ENCODE data around the gene HIRA. TPM values are rescaled to one million over a fixed set of nuclear protein-coding genes. Genes with fewer than 3 reads are reported as not detected.

Gene HIRA
- total and polyA plus RNA-seq, 9 of the 15 experiments (the other 6 are each of a cell fraction or from before 2014, with no cell fraction given) = 0.96 to 132 (median 58.4) TPM

DNA sequence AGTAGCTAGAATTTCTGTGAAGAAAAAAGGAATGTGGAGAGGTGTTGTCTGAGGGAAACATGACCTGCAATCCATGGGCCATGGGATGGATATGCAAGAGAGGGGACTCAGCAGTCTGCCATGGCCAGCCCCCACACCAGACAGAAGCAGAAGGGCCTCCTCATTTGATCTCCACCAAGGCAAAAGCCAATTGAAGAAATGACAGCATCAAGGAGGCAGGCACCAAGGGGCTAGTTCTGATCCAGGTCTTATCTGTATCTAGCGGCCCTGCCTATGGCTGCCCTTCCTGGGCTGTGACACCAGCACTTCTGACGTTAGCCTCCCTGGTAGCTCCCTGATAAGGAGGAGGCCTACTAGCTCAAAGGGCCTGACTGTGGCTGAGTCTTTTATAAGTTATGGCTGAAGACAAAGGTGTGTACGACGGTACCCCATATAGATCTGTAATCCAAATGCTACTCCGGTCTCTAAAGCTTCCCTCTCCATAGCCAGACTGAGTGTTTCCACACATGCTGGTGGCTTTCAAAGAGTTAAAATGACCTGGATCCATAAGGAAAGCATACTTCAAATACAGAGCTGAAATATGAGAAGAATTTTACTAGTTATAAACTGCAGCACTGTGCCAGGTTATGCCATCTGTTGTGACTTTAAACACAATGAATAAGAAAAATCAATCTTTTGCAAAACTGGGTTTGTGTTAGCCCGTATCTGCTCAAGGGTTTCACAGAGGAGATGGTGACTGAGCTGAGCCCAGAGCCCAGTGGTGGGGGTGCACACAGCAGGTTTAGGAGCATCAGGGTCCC, 34.4 kb downstream of the HIRA start (continued):
- TF ChIP-seq, protein P1, sequence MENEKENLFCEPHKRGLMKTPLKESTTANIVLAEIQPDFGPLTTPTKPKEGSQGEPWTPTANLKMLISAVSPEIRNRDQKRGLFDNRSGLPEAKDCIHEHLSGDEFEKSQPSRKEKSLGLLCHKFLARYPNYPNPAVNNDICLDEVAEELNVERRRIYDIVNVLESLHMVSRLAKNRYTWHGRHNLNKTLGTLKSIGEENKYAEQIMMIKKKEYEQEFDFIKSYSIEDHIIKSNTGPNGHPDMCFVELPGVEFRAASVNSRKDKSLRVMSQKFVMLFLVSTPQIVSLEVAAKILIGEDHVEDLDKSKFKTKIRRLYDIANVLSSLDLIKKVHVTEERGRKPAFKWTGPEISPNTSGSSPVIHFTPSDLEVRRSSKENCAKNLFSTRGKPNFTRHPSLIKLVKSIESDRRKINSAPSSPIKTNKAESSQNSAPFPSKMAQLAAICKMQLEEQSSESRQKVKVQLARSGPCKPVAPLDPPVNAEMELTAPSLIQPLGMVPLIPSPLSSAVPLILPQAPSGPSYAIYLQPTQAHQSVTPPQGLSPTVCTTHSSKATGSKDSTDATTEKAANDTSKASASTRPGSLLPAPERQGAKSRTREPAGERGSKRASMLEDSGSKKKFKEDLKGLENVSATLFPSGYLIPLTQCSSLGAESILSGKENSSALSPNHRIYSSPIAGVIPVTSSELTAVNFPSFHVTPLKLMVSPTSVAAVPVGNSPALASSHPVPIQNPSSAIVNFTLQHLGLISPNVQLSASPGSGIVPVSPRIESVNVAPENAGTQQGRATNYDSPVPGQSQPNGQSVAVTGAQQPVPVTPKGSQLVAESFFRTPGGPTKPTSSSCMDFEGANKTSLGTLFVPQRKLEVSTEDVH (IDR thresholded peaks at IDR 0.05; ENCODE audit: low read depth, partially characterized antibody) = peak; percentile 50
- TF ChIP-seq MTA1 (IDR thresholded peaks at IDR 0.05; ENCODE audit: borderline replicate concordance) (no peak), CAMTA2 (CRISPR knock-in tag; conservative IDR thresholded peaks at IDR 0.05) (no peak), ZNF57 (CRISPR knock-in tag; IDR thresholded peaks at IDR 0.05) (peak; percentile 16; the same call in 1 of the 2 replicates), PRPF4 (IDR thresholded peaks at IDR 0.05; ENCODE audit: insufficient read depth, low read depth, low read length, poor library complexity, severe bottlenecking) (no peak), SMARCC2 (IDR thresholded peaks at IDR 0.05; ENCODE audit: low read depth) (no peak), MBD2 (IDR thresholded peaks at IDR 0.05; ENCODE audit: borderline replicate concordance, low read depth) (no peak), CBX5 (IDR thresholded peaks at IDR 0.05; ENCODE audit: borderline replicate concordance, low read depth) (no peak), NR3C1 (CRISPR knock-in tag; IDR thresholded peaks at IDR 0.05) (no peak), EWSR1 (IDR thresholded peaks at IDR 0.05; ENCODE audit: borderline replicate concordance, low read depth, partially characterized antibody) (no peak), HDAC1 (IDR thresholded peaks at IDR 0.05) (no peak), TOE1 (IDR thresholded peaks at IDR 0.05; ENCODE audit: borderline replicate concordance) (no peak), TOE1 (CRISPR knock-in tag; IDR thresholded peaks at IDR 0.05; ENCODE audit: borderline replicate concordance, low read depth) (peak; percentile 29; the same call in 1 of the 2 replicates)
- TF ChIP-seq, protein P2, sequence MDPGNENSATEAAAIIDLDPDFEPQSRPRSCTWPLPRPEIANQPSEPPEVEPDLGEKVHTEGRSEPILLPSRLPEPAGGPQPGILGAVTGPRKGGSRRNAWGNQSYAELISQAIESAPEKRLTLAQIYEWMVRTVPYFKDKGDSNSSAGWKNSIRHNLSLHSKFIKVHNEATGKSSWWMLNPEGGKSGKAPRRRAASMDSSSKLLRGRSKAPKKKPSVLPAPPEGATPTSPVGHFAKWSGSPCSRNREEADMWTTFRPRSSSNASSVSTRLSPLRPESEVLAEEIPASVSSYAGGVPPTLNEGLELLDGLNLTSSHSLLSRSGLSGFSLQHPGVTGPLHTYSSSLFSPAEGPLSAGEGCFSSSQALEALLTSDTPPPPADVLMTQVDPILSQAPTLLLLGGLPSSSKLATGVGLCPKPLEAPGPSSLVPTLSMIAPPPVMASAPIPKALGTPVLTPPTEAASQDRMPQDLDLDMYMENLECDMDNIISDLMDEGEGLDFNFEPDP (CRISPR knock-in tag; IDR thresholded peaks at IDR 0.05) = no peak
- TF ChIP-seq, protein P3, sequence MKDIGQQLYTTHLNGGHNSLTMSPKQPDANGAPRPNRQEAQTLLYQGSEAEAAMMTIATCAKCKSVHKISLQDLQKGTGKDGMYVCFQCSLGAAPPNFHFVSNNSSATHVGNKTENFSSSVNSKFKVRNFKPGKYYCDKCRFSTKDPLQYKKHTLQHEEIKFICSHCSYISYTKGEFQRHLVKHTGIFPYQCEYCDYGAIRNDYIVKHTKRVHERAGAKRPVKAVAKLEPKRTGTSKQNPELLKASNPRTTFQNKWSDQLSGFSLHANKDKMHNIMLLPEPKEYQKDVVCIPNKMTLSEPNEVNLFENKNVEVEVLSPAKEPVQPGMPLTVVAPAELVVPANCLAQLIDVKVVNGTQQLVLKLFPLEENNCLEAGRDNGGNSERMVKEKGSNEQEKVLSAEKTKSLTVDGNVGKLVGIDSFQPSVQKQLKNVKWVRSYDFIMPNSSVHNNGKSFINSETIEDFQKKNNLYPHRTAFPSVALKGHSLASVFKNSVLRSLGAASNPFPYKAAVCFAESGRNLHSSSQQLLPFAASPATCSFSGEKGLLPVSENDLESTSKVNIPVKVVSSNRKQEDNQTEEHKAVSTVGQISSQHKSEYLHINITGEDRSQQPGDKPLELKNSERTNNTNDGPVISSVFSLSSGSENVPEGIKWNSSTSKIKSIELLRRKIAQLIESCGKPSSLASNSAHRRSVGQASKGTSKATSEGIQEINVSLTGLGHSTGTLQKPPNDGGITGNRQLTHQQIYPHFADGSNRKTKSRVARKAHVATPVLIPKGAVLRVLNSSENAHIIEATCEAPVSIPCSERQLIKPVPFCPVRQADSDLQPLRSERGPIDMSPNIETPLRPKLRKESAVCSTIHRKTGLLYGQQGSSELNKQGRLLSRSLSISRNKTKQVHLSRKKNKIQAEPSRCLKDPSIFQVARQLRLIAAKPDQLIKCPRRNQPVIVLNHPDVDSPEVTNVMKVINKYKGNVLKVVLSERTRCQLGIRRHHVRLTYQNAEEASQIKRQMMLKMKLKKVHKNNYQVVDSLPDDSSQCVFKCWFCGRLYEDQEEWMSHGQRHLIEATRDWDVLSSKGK (CRISPR knock-in tag; IDR thresholded peaks at IDR 0.05) = no peak
- TF ChIP-seq, protein P4, sequence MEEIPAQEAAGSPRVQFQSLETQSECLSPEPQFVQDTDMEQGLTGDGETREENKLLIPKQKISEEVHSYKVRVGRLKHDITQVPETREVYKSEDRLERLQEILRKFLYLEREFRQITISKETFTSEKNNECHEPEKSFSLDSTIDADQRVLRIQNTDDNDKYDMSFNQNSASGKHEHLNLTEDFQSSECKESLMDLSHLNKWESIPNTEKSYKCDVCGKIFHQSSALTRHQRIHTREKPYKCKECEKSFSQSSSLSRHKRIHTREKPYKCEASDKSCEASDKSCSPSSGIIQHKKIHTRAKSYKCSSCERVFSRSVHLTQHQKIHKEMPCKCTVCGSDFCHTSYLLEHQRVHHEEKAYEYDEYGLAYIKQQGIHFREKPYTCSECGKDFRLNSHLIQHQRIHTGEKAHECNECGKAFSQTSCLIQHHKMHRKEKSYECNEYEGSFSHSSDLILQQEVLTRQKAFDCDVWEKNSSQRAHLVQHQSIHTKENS (CRISPR knock-in tag; IDR thresholded peaks at IDR 0.05) = no peak
- TF ChIP-seq, protein P5, sequence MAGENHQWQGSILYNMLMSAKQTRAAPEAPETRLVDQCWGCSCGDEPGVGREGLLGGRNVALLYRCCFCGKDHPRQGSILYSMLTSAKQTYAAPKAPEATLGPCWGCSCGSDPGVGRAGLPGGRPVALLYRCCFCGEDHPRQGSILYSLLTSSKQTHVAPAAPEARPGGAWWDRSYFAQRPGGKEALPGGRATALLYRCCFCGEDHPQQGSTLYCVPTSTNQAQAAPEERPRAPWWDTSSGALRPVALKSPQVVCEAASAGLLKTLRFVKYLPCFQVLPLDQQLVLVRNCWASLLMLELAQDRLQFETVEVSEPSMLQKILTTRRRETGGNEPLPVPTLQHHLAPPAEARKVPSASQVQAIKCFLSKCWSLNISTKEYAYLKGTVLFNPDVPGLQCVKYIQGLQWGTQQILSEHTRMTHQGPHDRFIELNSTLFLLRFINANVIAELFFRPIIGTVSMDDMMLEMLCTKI (IDR thresholded peaks at IDR 0.05; ENCODE audit: partially characterized antibody) = no peak
